Progenitor cell of endocrine pancreas (in vitro differentiated cells): ENCODE results near the gene MYO1G. TPM values are rescaled to one million over a fixed set of nuclear protein-coding genes. Genes with fewer than 3 reads are reported as not detected.

Experiments used
- DNase-seq: peaks from one replicate; pipeline ENCODE4 v3.0.0; 2021; ENCODE audit warnings: low spot score; ENCODE audit not compliant: unreplicated experiment
- H3K27ac Mint-ChIP-seq: 2 replicates; pipeline ENCODE4 v1.8.0; 2021; ENCODE audit warnings: mild to moderate bottlenecking, moderate library complexity, mixed read lengths
- H3K27me3 Mint-ChIP-seq: 2 replicates; pipeline ENCODE4 v1.8.0; 2021; ENCODE audit warnings: mixed read lengths
- H3K36me3 Mint-ChIP-seq: 2 replicates; pipeline ENCODE4 v1.8.0; 2022; ENCODE audit warnings: mixed read lengths; ENCODE audit not compliant: insufficient read depth
- H3K4me1 Mint-ChIP-seq: 2 replicates; pipeline ENCODE4 v1.8.0; 2021; ENCODE audit warnings: low read depth, mixed read lengths
- H3K4me3 Mint-ChIP-seq: 2 replicates; pipeline ENCODE4 v1.8.0; 2021; ENCODE audit warnings: low read depth, mild to moderate bottlenecking, moderate library complexity, mixed read lengths
- H3K9me3 Mint-ChIP-seq: 2 replicates; pipeline ENCODE4 v1.8.0; 2021; ENCODE audit warnings: low read depth, mixed read lengths
- total RNA-seq: library from RNA; stranded (reverse); gene quantifications from 2 replicates; pipeline ENCODE4 v1.2.1, GENCODE V29; 2021
- TF ChIP-seq, protein P1 (sequence below): fragments of 200-600 bp; sonication (generic); IDR thresholded peaks from one replicate; pipeline ENCODE4 v1.5.0; 2021; ENCODE audit warnings: antibody characterized with exemption, mild to moderate bottlenecking; ENCODE audit not compliant: unreplicated experiment

The MYO1G gene
- total RNA-seq, 1 donor from 2014 or later: 0.67 TPM

DNA sequence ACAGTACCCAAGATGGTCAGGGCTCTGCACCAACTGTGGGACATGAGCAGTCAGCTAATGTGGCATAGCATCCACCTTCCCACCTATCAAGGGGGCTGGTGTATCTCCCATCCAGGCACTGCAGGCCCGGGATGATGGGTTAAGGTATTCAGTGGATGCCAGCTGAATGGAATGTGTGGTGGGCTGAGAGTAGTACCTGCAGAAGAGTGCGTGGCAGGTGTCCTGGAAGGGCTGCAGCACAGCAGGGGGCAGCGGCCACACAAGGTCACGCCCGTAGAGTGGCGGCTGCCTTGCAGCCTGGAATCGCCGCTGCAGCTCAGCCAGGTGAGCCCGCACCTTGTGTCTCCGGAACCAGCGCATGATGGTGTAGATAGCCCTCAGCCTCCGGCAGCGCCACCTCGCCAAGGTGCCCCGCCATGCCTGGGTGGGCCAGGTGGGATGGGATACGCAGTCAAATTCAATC lies 13.3 kb downstream of the MYO1G start:
- Mint-ChIP-seq H3K36me3 (no peaks in the 10 kb centered on the region), H3K4me3 (no peak overlapping the region), H3K27ac (no peak overlapping the region), H3K9me3 (no peaks in the 10 kb centered on the region), H3K27me3 (peaks cover 5% of the 10 kb centered on the region), H3K4me1 (no peaks in the 10 kb centered on the region)
- DNase-seq: no peak
- TF ChIP-seq, protein P1, sequence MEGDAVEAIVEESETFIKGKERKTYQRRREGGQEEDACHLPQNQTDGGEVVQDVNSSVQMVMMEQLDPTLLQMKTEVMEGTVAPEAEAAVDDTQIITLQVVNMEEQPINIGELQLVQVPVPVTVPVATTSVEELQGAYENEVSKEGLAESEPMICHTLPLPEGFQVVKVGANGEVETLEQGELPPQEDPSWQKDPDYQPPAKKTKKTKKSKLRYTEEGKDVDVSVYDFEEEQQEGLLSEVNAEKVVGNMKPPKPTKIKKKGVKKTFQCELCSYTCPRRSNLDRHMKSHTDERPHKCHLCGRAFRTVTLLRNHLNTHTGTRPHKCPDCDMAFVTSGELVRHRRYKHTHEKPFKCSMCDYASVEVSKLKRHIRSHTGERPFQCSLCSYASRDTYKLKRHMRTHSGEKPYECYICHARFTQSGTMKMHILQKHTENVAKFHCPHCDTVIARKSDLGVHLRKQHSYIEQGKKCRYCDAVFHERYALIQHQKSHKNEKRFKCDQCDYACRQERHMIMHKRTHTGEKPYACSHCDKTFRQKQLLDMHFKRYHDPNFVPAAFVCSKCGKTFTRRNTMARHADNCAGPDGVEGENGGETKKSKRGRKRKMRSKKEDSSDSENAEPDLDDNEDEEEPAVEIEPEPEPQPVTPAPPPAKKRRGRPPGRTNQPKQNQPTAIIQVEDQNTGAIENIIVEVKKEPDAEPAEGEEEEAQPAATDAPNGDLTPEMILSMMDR: no peak

DNA sequence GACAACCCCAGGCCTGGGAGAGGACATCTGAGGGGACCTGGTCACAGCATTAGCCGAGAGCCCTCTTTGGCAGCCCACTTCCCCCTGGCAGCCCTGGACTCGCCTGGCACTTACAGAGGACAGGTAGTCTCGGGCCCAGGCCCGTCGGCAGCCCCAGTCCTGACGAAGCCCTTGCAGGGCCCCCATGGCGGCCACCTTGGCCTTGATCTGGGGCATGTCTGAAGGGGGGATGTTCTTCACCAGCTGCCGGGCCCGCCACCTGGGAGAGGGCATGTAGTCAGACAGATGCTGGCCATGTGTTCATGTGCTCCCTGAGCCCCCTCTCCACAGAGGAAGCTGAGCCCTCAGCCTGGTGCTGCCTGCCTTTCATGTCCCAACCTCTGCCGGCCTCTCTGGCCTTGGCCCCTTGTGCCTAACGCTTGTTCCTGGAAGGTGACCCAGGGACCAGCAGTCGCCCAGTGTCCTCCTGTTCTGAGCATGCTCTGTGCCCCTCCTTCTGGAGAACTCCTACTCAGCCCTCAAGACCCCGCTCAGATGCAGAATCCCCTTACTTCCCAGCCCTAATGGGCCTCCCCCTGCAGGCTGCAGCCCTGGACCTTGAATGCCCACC lies 13.9 kb downstream of the MYO1G start:
- Mint-ChIP-seq H3K36me3 (no peaks in the 10 kb centered on the region), H3K27ac (no peak overlapping the region), H3K4me3 (no peak overlapping the region), H3K4me1 (no peaks in the 10 kb centered on the region), H3K9me3 (no peaks in the 10 kb centered on the region), H3K27me3 (peaks cover 10% of the 10 kb centered on the region)
- TF ChIP-seq, protein P1: no peak
- no peak for DNase-seq

DNA sequence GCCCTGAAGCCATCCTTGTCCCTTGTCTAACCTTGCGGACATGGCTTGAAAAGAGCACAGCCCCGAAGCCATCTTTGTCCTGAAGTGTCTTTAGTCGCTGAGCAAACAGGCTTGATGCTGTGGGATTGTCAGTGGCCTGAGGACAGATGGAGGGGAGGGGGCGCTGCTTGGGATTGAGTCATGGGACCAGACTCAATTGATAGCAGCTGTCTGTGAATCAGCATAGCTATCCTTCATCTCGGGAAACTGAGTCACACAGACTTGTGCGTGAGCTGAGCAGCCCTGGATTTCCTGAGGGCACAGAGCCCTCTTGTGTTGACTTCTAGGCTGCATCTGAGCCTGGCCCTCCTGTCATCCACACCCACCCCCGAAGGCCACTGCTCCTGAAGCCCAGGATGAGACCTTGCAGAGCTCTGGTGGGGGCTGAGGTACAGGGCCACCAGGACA lies 14.4 kb downstream of the MYO1G start:
- TF ChIP-seq, protein P1: peak; percentile 19
- no peaks in the 10 kb centered on the region for H3K9me3 Mint-ChIP-seq
- no peaks in the 10 kb centered on the region for H3K36me3 Mint-ChIP-seq
- H3K4me1 Mint-ChIP-seq: no peaks in the 10 kb centered on the region
- H3K27ac Mint-ChIP-seq: no peak overlapping the region
- DNase-seq: no peak
- H3K4me3 Mint-ChIP-seq: no peak overlapping the region
- H3K27me3 Mint-ChIP-seq: peaks cover 16% of the 10 kb centered on the region

DNA sequence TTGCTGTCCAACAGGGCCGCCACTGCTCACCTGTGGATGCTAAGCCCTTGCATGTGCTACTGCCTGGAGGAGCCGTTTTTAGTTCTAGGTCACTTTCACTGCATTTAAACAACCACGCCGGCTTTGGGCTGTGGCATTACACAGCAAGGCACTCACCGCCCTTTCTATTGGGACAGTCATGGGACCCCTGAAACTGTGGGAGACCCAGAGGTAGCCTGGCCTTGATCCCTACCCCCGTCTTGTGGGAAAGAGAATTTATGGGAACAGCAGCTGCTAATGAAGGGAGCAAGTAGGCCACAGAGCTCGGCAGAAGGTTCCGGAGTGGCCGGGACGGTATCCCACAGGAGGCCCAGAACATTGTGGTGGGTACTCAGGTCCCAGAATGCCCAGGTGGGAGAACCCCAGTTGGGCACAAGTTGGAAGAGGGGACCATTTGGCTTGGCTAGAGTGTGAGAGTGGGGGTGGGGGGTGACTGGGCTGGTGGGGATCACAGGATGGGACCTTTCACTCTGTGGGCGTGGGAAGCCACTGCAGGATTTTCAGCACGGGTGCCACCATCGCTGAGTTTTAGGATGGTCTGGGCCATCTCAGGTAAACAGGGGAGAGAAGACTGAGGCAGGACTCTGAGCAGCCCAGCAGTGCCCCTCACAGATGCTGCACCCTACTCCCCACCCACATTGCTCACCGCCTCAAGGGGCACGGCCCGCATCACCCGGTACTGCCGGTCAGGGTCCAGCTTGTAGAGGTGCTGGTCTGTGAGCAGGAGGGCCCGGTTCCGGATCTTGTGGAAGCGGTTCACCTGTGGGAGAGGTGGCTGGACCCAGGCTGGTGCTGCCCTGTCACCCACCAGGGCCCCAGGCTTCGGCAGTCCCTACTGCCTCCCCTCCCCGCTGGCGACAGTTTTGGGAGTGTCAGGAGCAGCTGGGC lies 15.2 kb downstream of the MYO1G start:
- TF ChIP-seq, protein P1: no peak
- peak overlapping the region; percentile 42 for H3K4me3 Mint-ChIP-seq
- peaks cover 22% of the 10 kb centered on the region for H3K27me3 Mint-ChIP-seq
- H3K36me3 Mint-ChIP-seq: no peaks in the 10 kb centered on the region
- no peaks in the 10 kb centered on the region for H3K9me3 Mint-ChIP-seq
- DNase-seq: no peak
- H3K27ac Mint-ChIP-seq: no peak overlapping the region
- no peaks in the 10 kb centered on the region for H3K4me1 Mint-ChIP-seq

DNA sequence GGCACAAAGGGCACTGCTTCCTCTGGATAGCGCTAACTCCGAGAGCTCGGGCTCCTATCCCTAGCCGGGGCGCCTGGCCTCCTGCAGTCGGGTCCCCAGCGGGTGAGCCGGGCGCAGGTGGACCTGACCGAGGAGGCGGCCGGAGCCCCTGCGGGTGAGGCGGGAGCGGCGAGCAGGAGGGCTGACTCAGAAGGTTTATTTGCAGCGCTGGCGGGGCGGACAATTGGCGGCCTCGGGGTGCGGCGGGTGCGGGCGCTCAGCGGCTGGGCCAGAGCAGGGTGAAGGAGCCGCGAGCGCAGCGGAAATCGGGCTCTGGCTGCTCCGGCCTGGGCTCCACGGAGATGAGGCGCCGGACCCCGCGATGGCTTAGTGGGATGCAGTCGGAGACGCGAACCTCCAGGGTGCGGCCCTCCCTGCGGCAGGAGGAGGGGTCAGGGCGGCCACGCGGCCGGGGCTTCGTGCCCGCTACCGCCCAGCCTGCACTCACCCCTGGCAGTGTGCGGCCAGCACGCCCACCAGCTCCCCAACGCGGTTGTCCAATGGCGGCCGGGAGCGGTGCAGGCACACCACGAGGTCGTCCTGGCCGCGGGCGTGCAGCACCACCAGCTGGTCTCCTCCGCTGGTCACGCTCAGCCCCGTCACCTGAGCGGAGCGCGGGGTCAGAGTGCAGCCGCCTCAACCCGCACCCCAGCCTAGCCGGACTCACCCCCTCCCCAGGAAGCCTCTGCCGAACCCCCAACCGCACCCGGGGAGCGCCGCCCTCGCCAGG lies 16.1 kb downstream of the MYO1G start:
- Mint-ChIP-seq H3K9me3 (no peaks in the 10 kb centered on the region), H3K4me3 (no peak overlapping the region), H3K36me3 (no peaks in the 10 kb centered on the region), H3K27ac (no peak overlapping the region), H3K4me1 (no peaks in the 10 kb centered on the region), H3K27me3 (peaks cover 23% of the 10 kb centered on the region)
- TF ChIP-seq, protein P1: no peak
- DNase-seq: peak; percentile 37
